ENCODE results near the gene PLCB1. TPM values are rescaled to one million over a fixed set of nuclear protein-coding genes. Genes with fewer than 3 reads are reported as not detected.

PLCB1 gene
- total RNA-seq, 1 experiment from 2014 or later: 6.0 TPM

DNA sequence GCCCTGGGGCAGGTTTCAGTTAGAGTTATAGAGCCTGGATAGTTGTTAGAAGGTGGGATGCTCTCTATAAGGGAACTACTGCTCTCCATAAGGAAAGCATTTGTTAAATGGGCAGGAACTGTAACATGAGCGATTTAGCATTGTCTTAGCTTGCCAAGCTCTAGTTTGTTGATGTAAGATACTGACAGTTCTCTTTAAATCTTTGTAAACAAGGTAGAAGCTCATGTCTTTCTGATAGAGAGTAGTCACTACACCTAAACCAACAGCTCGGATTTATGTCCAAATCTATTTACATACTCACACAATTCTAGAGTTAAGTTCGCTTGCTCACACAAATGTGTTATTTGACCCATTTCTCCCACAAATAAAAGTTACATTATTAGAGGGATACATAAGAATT is 87.3 kb downstream of the PLCB1 start:
- H3K27me3 Mint-ChIP-seq (ENCODE audit: unreplicated experiment): peaks cover 21% of the 10 kb centered on the region
- TF ChIP-seq, protein P1, sequence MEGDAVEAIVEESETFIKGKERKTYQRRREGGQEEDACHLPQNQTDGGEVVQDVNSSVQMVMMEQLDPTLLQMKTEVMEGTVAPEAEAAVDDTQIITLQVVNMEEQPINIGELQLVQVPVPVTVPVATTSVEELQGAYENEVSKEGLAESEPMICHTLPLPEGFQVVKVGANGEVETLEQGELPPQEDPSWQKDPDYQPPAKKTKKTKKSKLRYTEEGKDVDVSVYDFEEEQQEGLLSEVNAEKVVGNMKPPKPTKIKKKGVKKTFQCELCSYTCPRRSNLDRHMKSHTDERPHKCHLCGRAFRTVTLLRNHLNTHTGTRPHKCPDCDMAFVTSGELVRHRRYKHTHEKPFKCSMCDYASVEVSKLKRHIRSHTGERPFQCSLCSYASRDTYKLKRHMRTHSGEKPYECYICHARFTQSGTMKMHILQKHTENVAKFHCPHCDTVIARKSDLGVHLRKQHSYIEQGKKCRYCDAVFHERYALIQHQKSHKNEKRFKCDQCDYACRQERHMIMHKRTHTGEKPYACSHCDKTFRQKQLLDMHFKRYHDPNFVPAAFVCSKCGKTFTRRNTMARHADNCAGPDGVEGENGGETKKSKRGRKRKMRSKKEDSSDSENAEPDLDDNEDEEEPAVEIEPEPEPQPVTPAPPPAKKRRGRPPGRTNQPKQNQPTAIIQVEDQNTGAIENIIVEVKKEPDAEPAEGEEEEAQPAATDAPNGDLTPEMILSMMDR (IDR thresholded peaks at IDR 0.05; ENCODE audit: unreplicated experiment): no peak
- no peaks in the 10 kb centered on the region for H3K9me3 Mint-ChIP-seq (ENCODE audit: low read depth, unreplicated experiment)
- H3K36me3 Mint-ChIP-seq (ENCODE audit: insufficient read depth, unreplicated experiment): no peaks in the 10 kb centered on the region
- no peaks in the 10 kb centered on the region for H3K4me1 Mint-ChIP-seq (ENCODE audit: low read depth, unreplicated experiment)
- H3K27ac Mint-ChIP-seq (ENCODE audit: unreplicated experiment): no peak overlapping the region
- CTCF ChIA-PET: no interaction called here
- no peak for DNase-seq
- intact Hi-C loops (cut with micrococcal nuclease; ENCODE audit: unreplicated experiment): no loop called here
- BruUV-seq (replicated peaks): no TSS peak
- no peak overlapping the region for H3K4me3 Mint-ChIP-seq (ENCODE audit: low read depth, unreplicated experiment)

DNA sequence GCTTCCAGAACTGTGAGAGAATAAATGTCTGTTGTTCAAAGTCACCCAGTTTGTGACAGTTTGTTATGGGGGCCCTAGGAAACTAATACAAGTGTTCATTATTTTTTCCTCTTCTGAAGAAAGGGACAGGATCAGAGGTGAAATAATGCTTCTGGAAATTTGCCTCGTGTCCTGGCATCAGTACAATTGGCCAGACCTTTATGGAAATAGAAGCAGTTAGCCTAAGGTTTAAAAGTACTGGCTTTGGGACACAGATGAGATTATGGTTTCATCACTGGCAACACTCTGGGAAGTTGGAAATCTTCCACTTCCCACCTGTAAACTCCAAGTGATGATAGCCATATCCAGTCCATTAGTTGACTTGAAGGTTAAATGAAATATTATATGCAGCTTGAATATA is 88.7 kb downstream of the PLCB1 start:
- peaks cover 21% of the 10 kb centered on the region for H3K27me3 Mint-ChIP-seq (ENCODE audit: unreplicated experiment)
- CTCF ChIA-PET: no interaction called here
- H3K9me3 Mint-ChIP-seq (ENCODE audit: low read depth, unreplicated experiment): no peaks in the 10 kb centered on the region
- no peak overlapping the region for H3K4me3 Mint-ChIP-seq (ENCODE audit: low read depth, unreplicated experiment)
- intact Hi-C loops (cut with micrococcal nuclease; ENCODE audit: unreplicated experiment): no loop called here
- no peak for DNase-seq
- H3K4me1 Mint-ChIP-seq (ENCODE audit: low read depth, unreplicated experiment): no peaks in the 10 kb centered on the region
- no peak overlapping the region for H3K27ac Mint-ChIP-seq (ENCODE audit: unreplicated experiment)
- no TSS peak for BruUV-seq (replicated peaks)
- TF ChIP-seq, protein P1 (IDR thresholded peaks at IDR 0.05; ENCODE audit: unreplicated experiment): no peak
- no peaks in the 10 kb centered on the region for H3K36me3 Mint-ChIP-seq (ENCODE audit: insufficient read depth, unreplicated experiment)

DNA sequence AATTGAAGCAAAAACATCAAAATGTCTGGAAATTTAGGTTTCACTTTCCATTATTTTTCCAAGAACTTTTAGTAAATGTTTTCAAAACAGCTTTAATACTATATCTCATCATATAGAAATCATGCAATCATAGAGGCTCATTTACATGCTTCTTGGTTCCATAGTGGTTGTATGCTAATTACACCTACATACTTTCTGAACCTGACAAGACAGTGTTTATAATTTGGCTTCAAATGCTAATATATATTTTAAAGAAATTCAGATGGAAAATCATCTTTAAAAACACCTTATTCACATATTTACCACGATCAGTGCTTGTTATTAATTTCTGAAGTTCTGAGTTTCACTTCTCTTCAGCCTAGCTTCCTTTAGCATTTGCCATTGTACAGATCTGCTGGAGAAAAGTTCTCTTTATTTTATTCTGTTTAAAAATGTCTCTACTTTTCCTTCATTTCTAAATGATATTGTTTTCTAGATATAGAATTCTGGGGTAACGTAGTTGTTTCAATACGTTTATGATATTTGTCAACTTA is 89.9 kb downstream of the PLCB1 start:
- H3K4me1 Mint-ChIP-seq (ENCODE audit: low read depth, unreplicated experiment): no peaks in the 10 kb centered on the region
- DNase-seq: no peak
- no peaks in the 10 kb centered on the region for H3K9me3 Mint-ChIP-seq (ENCODE audit: low read depth, unreplicated experiment)
- TF ChIP-seq, protein P1 (IDR thresholded peaks at IDR 0.05; ENCODE audit: unreplicated experiment): no peak
- BruUV-seq (replicated peaks): no TSS peak
- no peak overlapping the region for H3K27ac Mint-ChIP-seq (ENCODE audit: unreplicated experiment)
- CTCF ChIA-PET: no interaction called here
- intact Hi-C loops (cut with micrococcal nuclease; ENCODE audit: unreplicated experiment): no loop called here
- no peak overlapping the region for H3K4me3 Mint-ChIP-seq (ENCODE audit: low read depth, unreplicated experiment)
- peaks cover 17% of the 10 kb centered on the region for H3K27me3 Mint-ChIP-seq (ENCODE audit: unreplicated experiment)
- H3K36me3 Mint-ChIP-seq (ENCODE audit: insufficient read depth, unreplicated experiment): no peaks in the 10 kb centered on the region

DNA sequence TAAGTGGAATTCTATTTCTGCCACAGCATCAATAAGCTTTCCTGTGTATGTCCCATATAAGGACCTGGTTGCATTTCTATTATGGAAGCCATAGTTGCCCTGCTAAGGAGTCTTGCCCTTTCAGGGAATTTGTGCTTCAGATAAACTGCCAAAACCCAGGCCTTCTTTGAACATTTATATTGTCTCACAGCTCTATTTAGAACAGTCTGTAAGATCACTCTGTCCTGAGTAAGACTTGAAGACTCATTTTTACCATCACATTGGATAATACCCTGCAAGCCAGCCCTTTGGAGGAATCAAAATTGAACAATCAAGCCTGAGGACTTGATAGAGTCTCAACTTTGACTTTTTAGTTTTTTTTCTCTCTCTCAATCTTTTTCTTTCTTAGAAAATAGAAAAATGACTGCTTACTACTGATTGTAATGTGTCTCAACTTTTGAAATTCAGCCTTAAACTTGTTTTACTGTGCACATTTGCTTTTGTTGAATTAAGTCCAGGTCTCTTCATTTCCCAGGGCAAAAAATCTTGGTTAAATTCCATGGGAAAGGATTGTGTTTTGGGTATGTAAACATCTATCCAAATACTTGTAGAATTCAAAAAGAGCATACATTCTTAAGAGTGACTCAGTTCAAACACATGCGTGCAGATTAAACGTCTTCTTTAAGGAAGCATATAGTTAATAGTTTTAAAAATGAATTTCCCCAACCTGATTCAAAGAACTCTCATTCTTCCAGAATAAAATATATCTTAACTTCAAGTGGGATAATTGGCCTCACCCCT is 91.2 kb downstream of the PLCB1 start:
- no peaks in the 10 kb centered on the region for H3K36me3 Mint-ChIP-seq (ENCODE audit: insufficient read depth, unreplicated experiment)
- no TSS peak for BruUV-seq (replicated peaks)
- intact Hi-C loops (cut with micrococcal nuclease; ENCODE audit: unreplicated experiment): no loop called here
- H3K4me1 Mint-ChIP-seq (ENCODE audit: low read depth, unreplicated experiment): no peaks in the 10 kb centered on the region
- H3K27me3 Mint-ChIP-seq (ENCODE audit: unreplicated experiment): peaks cover 3% of the 10 kb centered on the region
- no peaks in the 10 kb centered on the region for H3K9me3 Mint-ChIP-seq (ENCODE audit: low read depth, unreplicated experiment)
- CTCF ChIA-PET: no interaction called here
- no peak for DNase-seq
- H3K27ac Mint-ChIP-seq (ENCODE audit: unreplicated experiment): no peak overlapping the region
- no peak overlapping the region for H3K4me3 Mint-ChIP-seq (ENCODE audit: low read depth, unreplicated experiment)
- TF ChIP-seq, protein P1 (IDR thresholded peaks at IDR 0.05; ENCODE audit: unreplicated experiment): no peak

Measured in Calu3 (cell line).